GM19397 (cell line): ENCODE data around the gene EEF2K.
"Not testable (repeated sequence)": the region's sequence is repeated elsewhere in the genome, so short reads cannot be mapped to it uniquely, and the experiment has no call there.

Experiments
- ATAC-seq: cut with Tn5 transposase; IDR thresholded peaks from one replicate; pipeline ENCODE4 v1.9.1; 2021; ENCODE audit warnings: mild to moderate bottlenecking, moderate library complexity; ENCODE audit not compliant: unreplicated experiment

Gene EEF2K

DNA sequence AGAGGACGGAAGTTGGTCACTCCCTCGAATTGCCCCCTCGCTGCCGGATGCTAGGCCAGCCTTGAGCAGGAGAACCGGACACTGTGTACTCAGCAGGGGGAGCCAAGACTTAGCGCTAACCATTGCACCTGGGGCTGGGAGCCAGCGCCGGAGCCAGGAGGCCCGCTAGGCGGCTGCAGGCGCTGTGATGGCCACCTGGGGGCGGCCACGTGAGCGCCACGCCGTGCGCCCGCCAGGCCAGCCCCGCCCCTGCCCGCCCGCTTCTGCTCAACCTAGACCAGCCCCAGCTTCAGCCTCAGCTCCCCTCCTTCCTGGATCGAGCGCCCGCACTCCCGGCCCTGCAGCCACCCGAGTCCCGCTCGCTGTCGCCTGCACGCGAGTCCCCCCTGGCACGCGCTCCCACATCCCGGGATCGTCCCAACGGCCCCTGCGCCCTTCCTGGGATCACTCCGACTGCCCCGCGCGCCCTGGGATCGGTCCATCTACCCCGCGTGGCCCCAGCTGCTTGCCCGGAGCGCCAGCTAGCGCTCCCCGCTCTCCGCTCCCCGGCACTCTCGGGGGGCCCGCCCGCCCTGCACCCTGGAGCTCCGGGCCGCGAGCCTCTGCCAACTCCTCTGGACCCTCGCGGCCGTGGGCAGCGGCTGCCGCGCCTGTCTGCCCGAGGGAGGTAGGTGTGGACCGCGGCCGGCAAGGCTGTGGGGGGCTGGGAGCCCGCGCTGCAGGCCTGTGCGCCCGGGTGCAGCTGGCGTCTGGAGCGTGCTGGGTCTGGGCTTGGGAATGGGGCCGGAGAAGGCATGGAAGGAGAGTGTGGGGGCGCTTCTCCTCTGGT is at the start of gene EEF2K:
EEF2K (plus strand) TSS at position 266 of the 829 bp plus-strand sequence. CDS start 19,452 bp downstream, outside the sequence.
- ATAC-seq = peak; percentile 83

DNA sequence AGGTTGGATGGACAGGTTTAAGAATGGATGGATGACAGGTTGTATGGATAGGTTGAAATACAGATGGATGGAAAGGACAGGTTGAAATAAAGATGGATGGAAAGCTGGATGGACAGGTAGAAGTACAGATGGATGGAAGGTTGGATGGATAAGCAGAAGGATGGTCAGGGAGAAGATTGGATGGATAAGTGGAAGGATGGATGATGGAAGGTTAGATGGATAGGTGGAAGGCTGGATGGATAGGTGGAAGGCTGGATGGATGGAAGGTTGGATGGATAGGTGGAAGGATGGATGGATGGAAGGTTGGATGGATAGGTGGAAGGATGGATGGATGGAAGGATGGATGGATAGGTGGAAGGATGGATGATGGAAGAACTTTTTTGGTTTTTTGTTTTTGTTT is 44.7 kb upstream of the EEF2K start:
- no peak for ATAC-seq

DNA sequence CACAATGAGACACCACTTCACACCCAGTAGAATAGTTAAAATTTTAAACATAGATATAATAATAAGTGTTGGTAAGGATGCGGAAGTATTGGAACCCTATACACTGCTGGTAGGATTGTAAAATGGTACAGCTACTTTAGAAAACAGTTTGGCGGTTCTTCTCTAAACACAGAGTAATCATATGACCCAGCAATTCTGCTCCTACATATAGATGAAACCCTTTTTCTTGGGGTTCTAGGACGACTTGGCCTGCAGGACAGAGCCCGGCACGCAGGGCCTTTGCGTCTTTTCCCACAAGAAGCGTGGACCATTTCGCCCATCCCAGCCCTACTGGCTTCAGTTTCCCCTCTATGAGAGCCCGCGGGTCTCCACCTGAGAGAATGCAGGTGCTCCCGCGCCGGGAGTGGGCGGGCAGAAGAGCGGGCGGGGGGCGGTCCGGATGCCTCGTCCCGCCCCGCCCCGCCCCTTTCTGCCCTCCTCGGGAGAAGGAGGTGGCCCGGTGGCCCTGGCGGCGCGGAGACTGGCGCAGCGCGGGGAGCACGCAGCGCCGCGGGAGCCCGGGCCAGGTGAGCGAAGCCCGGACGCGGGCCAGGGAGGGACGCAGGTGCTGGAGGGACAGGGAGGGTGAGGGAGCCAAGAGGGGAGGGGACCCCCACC is 44.0 kb upstream of the EEF2K start, which contains the start of gene SDR42E2:
SDR42E2 (plus strand) TSS at position 508 of the 657 bp plus-strand sequence. CDS start 3,077 bp downstream, outside the sequence.
- no peak for ATAC-seq

DNA sequence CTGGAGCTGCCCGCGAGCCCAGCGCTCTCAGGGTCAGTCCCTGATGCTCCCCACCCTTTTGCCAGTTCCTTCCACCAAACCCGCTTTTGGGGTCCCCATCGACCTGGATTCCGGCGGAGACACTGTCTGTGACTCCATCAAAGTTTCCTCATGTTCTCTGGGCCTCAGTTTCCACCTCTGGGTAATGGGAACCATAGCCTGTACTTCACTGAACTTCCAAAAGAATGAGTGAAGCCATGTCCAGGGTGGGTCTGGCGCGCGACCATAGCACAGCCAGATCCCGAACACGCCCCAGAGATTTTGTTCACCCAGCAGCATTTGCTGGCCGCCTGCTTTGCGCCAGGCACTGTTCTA is 43.4 kb upstream of the EEF2K start:
- ATAC-seq = no peak

DNA sequence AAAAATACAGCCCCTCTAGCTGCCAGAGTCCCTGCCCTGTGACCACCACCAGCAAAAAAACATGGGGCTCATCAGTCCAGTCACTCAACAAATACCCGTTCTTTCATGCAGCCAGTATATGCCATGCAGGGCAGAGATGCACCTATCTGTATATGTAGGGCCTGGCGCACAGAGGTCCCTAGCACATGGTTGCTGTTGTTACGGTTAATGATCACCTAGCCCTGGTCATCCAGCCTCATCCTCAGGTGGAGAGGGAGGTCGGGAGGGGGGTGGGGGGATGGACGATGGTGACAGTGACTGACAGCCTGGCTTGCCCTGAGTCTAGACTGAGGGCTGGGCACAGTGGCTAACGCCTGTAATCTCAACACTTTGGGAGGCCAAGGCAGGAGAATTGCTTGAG is 42.3 kb upstream of the EEF2K start:
- ATAC-seq = no peak

DNA sequence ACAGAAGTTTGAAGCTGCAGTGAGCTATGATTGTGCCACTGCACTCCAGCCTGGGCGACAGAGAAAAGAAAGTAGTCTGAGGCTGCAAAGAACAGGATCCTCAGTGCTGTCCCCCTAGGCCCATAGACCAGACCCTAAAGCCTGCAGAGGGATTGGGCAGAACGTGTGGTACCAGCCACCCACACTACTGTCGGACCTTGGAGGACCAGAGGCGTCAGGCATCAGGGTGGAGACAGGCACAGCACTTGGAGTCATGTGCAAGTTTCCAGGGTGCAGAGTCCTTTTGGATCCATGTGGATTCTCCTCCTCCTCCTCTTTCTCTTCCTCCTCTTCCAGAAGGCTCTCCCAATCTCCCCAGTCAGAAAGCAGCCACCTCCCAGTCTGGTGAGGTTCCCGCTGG is 41.6 kb upstream of the EEF2K start:
- ATAC-seq = no peak

DNA sequence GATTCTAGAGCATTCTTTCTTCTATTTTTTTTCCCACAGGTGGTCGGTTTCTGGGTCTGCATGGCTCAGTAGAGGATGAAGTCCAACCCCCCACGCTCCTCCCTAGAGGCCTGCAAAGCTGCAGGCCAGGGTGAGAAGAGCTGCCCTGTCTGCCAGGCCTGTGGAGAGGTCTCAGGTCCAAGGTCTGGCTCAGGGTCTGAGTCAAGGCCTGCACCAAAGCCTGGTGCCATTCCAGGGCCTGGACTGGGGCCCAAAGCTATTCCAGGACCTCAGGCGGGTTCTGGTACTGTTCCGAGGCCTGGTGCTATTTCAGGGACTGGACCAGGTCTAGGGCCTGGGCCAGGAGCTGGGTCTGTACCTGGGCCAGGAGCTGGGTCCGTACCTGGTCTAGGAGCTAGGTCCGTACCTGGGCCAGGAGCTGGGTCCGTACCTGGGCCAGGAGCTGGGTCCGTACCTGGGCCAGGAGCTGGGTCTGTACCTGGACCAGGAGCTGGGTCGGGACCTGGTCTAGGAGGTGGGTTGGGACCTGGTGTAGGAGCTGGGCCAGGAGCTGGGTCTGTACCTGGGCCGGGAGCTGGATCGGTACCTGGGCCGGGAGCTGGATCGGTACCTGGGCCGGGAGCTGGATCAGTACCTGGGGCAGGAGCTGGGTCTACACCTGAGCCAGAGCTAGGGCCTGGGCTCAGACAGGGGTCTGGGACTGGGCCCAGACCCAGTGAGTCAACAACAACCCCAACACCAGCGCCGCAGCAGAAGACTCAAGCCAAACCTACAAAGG is 40.4 kb upstream of the EEF2K start:
- ATAC-seq = no peak

DNA sequence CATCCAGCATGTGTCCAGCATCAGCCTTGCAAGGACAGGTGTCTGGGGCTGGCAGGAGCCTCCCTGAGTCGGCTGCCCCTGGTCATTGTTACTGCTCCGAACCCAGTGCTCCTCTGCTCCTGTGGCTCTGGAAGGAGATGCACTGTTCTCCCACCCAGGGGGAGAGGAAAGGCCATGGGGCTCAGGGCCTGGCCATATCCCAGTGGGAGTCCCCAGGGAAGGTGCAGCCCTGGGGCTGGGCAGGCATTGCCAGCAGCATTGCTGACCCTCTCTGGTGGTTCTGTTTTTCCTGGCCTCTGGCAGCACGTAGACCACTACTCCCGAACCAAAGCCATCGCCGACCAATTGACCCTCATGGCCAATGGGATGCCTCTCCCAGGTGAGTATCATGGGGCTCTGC is 34.1 kb upstream of the EEF2K start:
- ATAC-seq = no peak

DNA sequence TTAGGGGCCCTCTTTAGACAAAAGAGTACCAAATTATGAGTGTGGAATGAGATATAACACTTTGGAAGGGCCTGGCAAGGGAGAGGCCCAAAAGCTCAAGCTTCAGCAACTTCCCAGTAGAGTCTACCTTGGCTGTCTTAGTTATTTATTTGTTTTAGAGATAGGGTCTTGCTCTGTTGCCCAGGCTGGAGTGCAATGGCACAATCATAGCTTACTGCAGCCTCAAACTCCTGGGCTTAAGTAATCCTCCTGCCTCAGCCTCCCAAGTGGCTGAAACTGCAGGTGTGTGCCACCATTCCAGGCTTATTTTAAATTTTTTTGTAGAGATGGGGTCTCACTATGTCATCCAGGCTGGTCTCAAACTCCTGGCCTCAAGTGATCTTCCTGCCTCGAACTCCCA is 33.4 kb upstream of the EEF2K start:
- not testable (repeated sequence) for ATAC-seq

DNA sequence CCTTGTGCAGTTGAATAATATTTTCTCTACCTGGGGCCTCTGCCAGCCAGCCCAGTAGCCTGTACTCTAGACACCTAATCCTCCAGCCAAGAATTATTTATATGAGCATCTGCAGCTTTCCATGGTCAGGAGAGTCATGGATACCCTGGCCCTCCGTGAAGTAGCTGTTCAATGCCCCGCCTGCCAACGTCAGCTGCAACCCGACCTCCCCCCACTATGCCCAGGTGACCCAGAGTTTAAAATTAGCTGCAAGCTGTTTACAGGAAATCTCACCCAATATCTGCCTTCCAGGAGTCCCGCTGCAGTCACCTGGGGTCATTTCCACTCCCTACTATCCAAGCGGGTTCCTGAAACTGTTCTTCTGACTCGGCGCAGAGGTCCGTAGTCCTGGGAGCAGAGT is 31.4 kb upstream of the EEF2K start:
- ATAC-seq = no peak

DNA sequence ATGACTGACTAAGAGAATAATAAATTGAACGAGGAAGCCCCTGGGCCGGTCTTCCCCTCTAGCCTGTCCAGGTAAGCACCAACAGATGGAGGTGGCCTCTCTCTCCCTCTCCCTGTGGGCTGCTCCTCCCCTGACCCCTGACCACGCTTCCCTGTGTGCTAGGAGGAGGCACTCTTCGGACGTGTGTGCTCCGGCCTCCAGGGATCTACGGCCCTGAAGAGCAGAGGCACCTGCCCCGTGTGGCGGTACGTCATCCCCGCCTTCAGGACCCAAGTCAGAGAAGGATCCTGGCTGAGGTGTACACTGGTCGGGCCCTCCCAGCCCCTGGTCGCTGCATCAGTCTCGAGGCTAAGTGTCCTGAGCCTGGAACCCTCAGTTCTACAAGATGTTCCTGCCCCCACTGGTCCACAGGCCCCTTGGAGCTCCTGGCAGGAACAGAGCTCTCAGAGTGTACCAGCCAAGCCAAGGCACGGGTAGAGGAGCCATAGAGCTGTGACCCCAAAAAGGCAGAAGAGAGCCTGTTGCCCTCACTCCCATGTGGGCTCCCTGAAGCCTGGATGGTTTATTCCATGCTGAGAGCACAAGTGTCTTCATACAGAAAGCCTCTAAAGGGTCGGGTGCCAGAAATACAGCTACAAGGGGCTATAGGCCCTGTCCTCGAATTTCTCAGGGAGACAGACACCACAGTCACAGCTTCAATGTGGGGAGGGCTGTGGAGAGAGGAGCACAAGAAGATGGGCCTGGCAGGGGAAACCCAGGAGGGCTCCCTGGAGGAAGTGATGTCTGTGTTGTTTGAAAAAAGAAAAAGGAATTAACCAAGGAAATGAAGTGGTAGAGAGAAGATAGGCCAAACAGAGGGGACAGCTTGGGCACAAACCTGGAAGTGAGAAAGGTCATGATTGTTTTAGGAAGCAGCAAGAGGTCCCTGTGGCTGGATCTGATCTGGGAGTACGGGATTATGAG is 27.8 kb upstream of the EEF2K start:
- ATAC-seq = no peak

DNA sequence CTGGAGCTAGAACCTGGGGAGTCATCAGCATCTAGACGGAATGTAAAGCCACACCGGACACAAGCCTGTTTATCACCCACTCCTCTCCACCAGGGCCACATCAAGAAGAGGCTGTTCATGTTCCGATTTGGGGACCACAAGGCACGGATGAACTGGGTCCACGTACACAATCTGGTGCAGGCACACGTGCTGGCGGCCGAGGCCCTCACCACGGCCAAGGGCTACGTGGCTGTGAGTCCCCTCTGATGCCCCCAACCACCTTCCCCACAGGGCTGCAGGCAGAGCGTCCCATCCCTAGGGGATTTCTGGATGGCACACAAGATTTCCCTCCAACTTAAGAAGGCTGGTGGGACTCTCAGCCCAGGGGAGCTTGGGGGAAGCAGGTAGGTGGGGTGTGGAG is 24.7 kb upstream of the EEF2K start:
- ATAC-seq = no peak

DNA sequence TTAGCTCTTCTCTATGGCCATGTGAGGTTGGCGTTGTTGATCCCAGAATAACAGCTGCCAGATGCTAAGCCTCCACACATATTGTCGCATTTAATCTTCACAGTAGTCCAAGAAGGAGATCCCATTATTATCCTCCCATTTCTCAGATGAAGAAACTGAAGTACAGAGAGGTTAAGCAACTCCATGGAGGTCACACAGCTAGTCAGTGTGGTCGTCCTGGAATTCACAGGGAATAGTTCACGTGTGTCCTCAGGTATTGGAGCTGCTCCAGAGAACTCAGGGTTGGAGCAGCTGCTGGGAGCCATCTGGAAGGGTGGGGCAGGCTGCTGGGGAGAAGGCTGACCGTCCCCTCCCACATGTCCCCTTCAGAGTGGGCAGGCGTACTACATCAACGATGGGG is 24.2 kb upstream of the EEF2K start:
- no peak for ATAC-seq

DNA sequence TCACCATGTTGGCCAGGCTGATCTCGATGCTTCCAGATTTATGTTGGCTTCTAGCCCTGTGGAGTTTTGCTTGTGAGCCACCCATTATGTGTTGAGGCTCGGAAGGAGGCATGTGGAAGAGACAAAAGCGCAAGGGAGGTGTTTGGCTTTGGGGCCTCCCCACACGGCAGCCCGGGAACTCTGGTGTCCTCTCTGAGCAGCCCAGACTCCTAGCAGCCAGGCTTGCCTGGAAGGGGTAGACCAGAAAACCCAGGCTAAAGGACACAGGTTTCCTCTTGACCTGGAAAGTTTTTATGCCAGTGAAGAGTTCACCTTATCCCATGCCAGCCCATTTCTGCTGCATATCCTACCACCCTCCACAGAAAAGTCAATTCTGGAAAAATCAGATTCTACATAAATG is 22.7 kb upstream of the EEF2K start:
- no peak for ATAC-seq

DNA sequence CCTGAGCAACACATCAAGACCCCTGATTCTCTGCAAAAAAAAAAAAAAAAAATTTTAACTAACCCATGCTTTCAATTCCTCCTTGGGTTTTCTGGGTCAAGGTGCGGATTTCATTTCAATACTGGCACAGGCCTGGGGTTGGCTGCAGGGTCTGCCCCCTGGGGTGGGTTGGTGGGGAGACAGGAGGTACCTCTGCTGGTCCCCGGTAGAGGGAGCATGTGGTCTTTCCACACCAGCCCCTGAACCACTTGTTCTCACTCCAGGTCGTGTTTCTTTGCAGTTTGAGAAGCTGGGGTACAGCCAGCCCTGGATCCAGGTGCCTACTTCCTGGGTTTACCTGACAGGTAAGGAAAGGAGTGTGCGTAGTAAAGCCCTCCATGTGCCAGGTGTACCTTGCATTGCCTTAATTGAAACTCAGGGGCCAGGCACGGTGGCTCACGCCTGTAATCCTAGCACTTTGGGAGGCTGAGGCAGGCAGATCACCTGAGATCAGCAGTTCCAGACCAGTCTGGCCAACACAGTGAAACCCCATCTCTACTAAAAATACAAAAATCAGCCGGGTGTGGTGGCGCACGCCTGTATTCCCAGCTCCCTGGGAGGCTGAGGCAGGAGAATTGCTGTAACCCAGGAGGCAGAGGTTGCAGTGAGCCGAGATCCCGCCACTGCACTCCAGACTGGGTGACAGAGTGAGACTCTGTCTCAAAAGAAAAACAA is 22.0 kb upstream of the EEF2K start:
- ATAC-seq = no peak

DNA sequence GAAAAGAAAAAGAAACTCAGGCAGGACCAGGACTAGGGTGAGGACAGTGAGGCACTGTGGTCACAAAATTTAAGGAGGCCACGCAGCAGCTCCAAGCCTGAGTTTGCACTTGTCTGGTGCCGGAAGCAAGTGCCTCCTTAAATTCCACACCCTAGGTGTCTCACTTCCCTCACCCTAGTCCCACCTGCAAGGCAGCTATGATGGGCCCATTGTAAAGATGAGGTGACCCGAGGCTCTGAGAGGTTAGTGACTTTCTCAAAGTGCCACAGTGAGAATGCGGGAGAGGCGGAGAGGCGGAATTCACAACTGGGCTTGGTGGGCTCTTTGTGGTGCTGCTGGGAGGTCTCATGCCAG is 21.5 kb upstream of the EEF2K start:
- ATAC-seq = no peak

DNA sequence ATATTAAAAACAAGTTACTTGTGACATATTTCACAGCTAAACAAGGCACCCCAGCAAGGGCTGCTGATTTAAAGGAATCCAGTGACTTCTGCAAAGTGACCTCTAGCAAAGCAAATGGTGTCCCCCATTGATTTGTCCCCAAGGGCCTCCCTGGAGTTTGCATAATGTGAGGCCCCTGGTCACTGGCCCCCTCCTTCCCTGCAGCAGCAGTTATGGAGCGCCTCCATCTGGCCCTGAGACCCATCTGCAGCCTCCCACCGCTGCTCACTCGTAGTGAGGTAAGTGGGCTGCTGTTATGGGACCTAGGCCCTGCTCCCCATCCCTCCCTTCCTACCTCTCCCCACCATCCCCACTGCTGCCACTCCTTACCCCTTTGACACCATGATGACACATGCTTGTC is 19.6 kb upstream of the EEF2K start:
- no peak for ATAC-seq

DNA sequence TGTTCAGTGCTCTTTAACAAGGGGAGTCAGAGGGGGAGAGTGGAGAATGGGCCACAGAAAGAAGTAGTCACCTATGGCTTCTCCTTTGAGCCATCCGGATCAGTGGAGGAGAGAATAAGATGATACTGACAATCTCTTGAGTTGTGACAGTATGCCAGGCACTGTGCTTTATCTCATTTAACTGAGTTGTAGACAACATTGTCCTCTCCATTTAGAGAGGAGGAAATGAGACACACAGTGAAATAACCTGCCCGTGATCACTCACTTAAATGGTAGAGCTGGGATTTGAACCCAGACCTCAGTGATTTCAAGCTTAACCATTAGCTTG is 17.8 kb upstream of the EEF2K start:
- no peak for ATAC-seq

DNA sequence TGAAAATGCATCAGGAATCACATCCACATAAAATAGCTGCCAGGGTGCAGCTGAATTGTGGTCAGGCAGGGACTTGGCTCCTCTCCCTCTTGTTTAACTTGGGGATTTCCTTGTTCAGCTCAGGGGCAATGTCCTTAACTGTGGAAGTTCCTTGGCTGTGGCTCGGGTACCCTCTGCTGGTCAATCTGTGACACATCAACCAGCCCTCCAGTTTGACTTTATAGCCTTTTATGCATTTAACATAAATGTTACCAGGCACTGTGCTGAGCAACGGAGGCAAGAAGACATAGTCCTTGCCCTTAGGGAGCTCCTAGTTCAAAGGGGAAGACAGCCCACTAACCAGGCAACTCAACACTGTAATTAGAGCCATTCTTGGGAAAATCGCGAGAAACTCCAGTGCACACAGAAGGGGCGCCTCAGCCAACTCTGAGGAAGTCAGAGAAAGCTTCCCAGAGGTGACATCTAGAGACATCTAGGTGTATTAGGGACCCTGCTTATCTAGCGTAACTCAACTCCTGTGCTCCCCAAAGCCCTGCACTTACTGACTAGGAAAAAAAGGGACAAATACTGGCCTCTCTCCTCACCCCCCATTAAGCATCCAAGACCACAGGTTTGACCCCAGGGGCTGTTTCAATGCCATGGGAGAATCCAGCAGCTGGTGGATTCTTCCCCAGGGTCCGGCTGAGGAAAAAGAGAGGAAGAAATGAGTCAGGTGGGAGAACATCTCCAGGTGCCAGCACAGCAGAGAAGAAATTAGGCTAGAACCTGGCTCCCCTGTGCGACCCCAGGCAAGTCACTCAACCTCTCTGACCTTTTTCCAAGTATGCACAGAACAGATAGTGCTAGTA is 17.3 kb upstream of the EEF2K start:
- ATAC-seq = no peak
